ENCODE data around the gene TBRG4. TPM values are rescaled to one million over a fixed set of nuclear protein-coding genes. Genes with fewer than 3 reads are reported as not detected.

TBRG4 gene
- total RNA-seq, 1 experiment from 2014 or later: 127 TPM

- Histone ChIP-seq H4K91ac (ENCODE audit: insufficient read length, low read depth, low read length) (no peak overlapping the region), H3K9me3 (ENCODE audit: control insufficient read depth, low read depth, low read length) (no peaks in the 10 kb centered on the region), H3K9ac (ENCODE audit: extremely low read depth, insufficient read length, low read length) (no peak overlapping the region), H3K27ac (ENCODE audit: insufficient read length, low read depth, low read length) (no peak overlapping the region), H3K79me1 (ENCODE audit: insufficient read depth, low read depth, low read length, poor library complexity, severe bottlenecking) (no peaks in the 10 kb centered on the region), H2BK15ac (ENCODE audit: low read depth, low read length) (no peak overlapping the region), H3K23me2 (ENCODE audit: insufficient read length, low read depth, low read length, poor library complexity, severe bottlenecking) (no peaks in the 10 kb centered on the region), H2BK5ac (ENCODE audit: insufficient read length, low read length) (no peak overlapping the region), H2AFZ (ENCODE audit: low read length) (no peak overlapping the region), H3K4ac (ENCODE audit: low read depth, low read length) (no peak overlapping the region), H3T11ph (ENCODE audit: low read length) (no peak overlapping the region), H3K14ac (ENCODE audit: insufficient read depth, low read length) (no peak overlapping the region), H3K4me1 (ENCODE audit: insufficient read depth, low read length) (no peaks in the 10 kb centered on the region), H3K27me3 (ENCODE audit: insufficient read depth, low read length) (no peaks in the 10 kb centered on the region), H2BK12ac (ENCODE audit: insufficient read length, low read depth, low read length) (no peak overlapping the region), H3K79me2 (ENCODE audit: insufficient read depth, low read length) (no peaks in the 10 kb centered on the region), H4K20me1 (ENCODE audit: control insufficient read depth, insufficient read depth, insufficient read length) (no peaks in the 10 kb centered on the region), H3K4me2 (ENCODE audit: insufficient read depth, insufficient read length, low read length) (no peak overlapping the region), H4K5ac (ENCODE audit: insufficient read length, low read depth, low read length) (no peak overlapping the region), H4K8ac (replicated peaks; ENCODE audit: insufficient read length, low read depth, low read length) (no peak overlapping the region), H3K18ac (ENCODE audit: insufficient read length, low read depth, low read length) (no peak overlapping the region), H2BK120ac (ENCODE audit: low read depth, low read length, poor library complexity, severe bottlenecking) (no peak overlapping the region), H2AK5ac (ENCODE audit: insufficient read length, low read length) (no peak overlapping the region), H2BK20ac (ENCODE audit: low read depth, low read length, poor library complexity, severe bottlenecking) (no peak overlapping the region), H3K23ac (ENCODE audit: insufficient read length, low read depth, low read length) (no peak overlapping the region), H3K56ac (ENCODE audit: insufficient read length, low read depth, low read length) (no peak overlapping the region)
- H3K4me1 Mint-ChIP-seq: no peaks in the 10 kb centered on the region
- H3K27ac Mint-ChIP-seq: no peak overlapping the region
- no peak for DNase-seq
- no peak overlapping the region for H3K4me3 Mint-ChIP-seq
- H3K36me3 Mint-ChIP-seq (ENCODE audit: insufficient read depth in 1 of 3, low read depth in 3 of 3): peaks cover 0 to 2% (median under 1%) of the 10 kb centered on the region in 3 experiments; a peak in 3 of 7 replicates
- WGBS (ENCODE audit: extremely low coverage, insufficient read length, low lambda C conversion rate): no CpG with 5 or more reads among the region's 2 CpGs
- no peaks in the 10 kb centered on the region for H3K9me3 Mint-ChIP-seq
- no peak for TF ChIP-seq CTCF (conservative IDR thresholded peaks at IDR 0.05)
- no peaks in the 10 kb centered on the region for H3K27me3 Mint-ChIP-seq (ENCODE audit: low read depth)
Measured at GRCh38 chr7:45050198-45050597, 61.3 kb downstream of the TBRG4 start.

Other genes starting within 250 kb of the TBRG4 start
- 20.5 and 21.3 TPM in 2 replicates for gene PURB, start 226.2 kb downstream of the TBRG4 start, total RNA-seq (2021)
- gene MYO1G, start 132.7 kb downstream of the TBRG4 start, total RNA-seq (2021): 0.55 and 0.57 TPM in 2 replicates
- 30.4 and 30.5 TPM in 2 replicates for gene CCM2, start 111.5 kb downstream of the TBRG4 start, total RNA-seq (2021)
- gene NACAD, start 22.7 kb downstream of the TBRG4 start, total RNA-seq (2021): 6.4 and 8.0 TPM in 2 replicates
- gene RAMP3, start 46.1 kb upstream of the TBRG4 start, total RNA-seq (2021): 0.63 and 0.66 TPM in 2 replicates

Data from H9 (cell line).